BLaER1 treated with 17β-estradiol and CSF1 and Interleukin-3, amounts not matched to agents 10 nM and 100 nM (cell line): Measurements from ENCODE around the gene PRPF6.
A peak's percentile ranks its signal among the peaks of the same experiment; 100 is the strongest.

Experiments
- H3K27ac ChIP-seq, 11 experiments: shearing (Covaris generic); formaldehyde crosslinking; 2 replicates each; pipeline ENCODE4 v1.8.1; 2022
- H3K27me3 ChIP-seq, 11 experiments: shearing (Covaris generic); formaldehyde crosslinking; 2 replicates each; pipeline ENCODE4 v1.8.1; 2022
- H3K36me3 ChIP-seq, 11 experiments: shearing (Covaris generic); formaldehyde crosslinking; 2 replicates each; pipeline ENCODE4 v1.8.1; 2022
- H3K4me1 ChIP-seq, 10 experiments: shearing (Covaris generic); formaldehyde crosslinking; 2 replicates each; pipeline ENCODE4 v1.8.1; 2022
- H3K4me2 ChIP-seq, 11 experiments: shearing (Covaris generic); formaldehyde crosslinking; 2 replicates each; pipeline ENCODE4 v1.8.1; 2022
- H3K4me3 ChIP-seq, 10 experiments: shearing (Covaris generic); formaldehyde crosslinking; 2 replicates each; pipeline ENCODE4 v1.8.1; 2022
- H3K9ac ChIP-seq, 11 experiments: shearing (Covaris generic); formaldehyde crosslinking; 2 replicates each; pipeline ENCODE4 v1.8.1; 2022
- H3K9me3 ChIP-seq, 11 experiments: shearing (Covaris generic); formaldehyde crosslinking; replicated peaks in 1 of 11; 2 replicates each; pipeline ENCODE4 v1.8.1; 2022
- H4K20me1 ChIP-seq, 11 experiments: shearing (Covaris generic); formaldehyde crosslinking; 2 replicates each; pipeline ENCODE4 v1.8.1; 2022
- Cebpa-rat ChIP-seq, 11 experiments: shearing (Covaris generic); IDR thresholded peaks; 2 replicates each; pipeline ENCODE4 v1.8.1; 2022

The PRPF6 gene

DNA sequence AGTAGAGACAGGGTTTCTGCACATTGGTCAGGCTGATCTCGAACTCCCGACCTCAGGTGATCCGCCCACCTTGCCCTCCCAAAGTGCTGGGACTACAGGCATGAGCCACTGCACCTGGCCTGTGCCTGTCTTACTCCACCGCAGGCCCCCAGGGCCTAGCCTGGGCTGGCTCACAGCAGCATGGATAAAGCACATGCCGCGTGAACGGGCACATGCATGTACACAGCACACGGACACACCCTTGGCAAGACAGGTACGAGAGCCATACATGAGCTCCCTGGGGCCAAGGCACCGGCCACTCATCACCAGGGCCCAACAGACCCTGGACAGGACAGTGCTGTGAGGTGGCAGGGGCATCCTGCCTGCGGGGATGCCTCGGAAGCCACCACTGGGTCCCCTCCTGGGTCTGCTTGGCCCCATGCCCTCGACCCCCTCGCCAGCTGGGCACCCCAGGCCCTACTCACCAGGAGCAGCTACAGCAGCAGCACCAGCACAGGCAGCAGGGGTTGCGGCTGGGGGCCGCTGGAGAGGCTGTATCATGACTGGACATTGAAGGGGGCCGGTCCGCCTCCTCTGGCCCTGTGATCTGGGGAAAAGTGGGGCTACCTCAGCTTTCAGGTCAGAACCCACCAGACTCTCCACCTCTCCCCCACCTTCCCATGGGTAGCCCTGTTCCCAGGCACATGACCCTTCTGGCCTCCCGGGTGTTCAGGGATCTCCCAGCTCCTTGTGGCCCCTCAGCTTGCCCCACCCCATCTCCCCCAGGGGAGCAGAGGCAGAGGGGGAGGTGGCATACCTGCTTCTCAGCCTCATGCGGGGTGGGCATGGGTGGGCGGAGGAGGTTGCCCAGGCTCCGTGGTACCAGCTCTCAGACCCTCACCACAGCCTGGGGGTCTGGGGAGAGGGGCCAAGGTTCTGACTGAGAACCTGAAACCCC lies 95.4 kb downstream of the PRPF6 start:
- H3K36me3 ChIP-seq: peaks cover 14 to 52% (median 43%) of the 10 kb centered on the region in 11 experiments
- peak overlapping the region; percentile 75 to 98 (median 88) for H3K4me3 ChIP-seq
- peak overlapping the region; percentile 93 to 100 (median 99) for H3K4me2 ChIP-seq
- no peaks in the 10 kb centered on the region for H3K27me3 ChIP-seq
- H3K9me3 ChIP-seq: no peaks in the 10 kb centered on the region
- H3K4me1 ChIP-seq: peaks cover 61 to 93% (median 81%) of the 10 kb centered on the region in 10 experiments
- no peak for TF ChIP-seq Cebpa-rat (IDR thresholded peaks at IDR 0.05)
- H3K9ac ChIP-seq: peak overlapping the region; percentile 86 to 93 (median 91)
- peak overlapping the region; percentile 78 to 95 (median 92) for H3K27ac ChIP-seq
- peaks cover 44 to 78% (median 64%) of the 10 kb centered on the region in 11 experiments; a peak in 21 of 22 replicates for H4K20me1 ChIP-seq

DNA sequence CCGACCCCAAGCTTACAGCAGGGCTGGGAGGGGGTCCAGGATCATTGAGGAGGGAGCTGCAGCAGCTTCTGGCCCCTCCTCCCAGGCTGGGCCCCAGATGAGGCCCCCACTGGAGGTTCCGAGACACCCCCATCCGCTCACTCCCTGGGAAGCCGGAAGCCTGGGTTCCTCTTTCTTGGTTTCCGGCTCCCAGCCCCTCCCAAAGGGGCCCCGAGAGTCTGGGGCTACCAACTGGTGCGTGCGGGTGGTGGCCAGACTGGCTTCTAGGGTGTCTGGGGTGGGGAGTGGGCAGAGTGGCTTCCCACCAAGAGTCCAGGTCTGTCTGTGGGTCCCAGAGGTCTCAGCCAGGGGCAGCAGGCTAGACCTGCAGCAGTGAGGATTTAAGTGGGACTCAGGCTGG lies 96.2 kb downstream of the PRPF6 start:
- Histone ChIP-seq H3K9me3 (no peaks in the 10 kb centered on the region), H3K27me3 (no peaks in the 10 kb centered on the region), H3K4me1 (peaks cover 61 to 93% (median 81%) of the 10 kb centered on the region in 10 experiments), H3K4me3 (peak overlapping the region; percentile 75 to 98 (median 88)), H3K27ac (peak overlapping the region; percentile 78 to 95 (median 92)), H3K4me2 (peak overlapping the region; percentile 93 to 100 (median 99)), H3K36me3 (peaks cover 14 to 47% (median 42%) of the 10 kb centered on the region in 11 experiments), H4K20me1 (peaks cover 36 to 71% (median 60%) of the 10 kb centered on the region in 11 experiments; a peak in 21 of 22 replicates), H3K9ac (peak overlapping the region; percentile 86 to 93 (median 91))
- no peak for TF ChIP-seq Cebpa-rat (IDR thresholded peaks at IDR 0.05)

GRCh38 chr20:64077541-64077875 lies 96.6 kb downstream of the PRPF6 start:
- Histone ChIP-seq H3K9ac (peak overlapping the region; percentile 86 to 93 (median 91)), H4K20me1 (peaks cover 32 to 66% (median 56%) of the 10 kb centered on the region in 11 experiments; a peak in 21 of 22 replicates), H3K4me1 (peaks cover 61 to 93% (median 81%) of the 10 kb centered on the region in 10 experiments), H3K27ac (peak overlapping the region; percentile 78 to 95 (median 92)), H3K27me3 (no peaks in the 10 kb centered on the region), H3K36me3 (peaks cover 14 to 43% (median 38%) of the 10 kb centered on the region in 11 experiments), H3K9me3 (no peaks in the 10 kb centered on the region), H3K4me2 (peak overlapping the region; percentile 93 to 100 (median 99)), H3K4me3 (peak overlapping the region; percentile 75 to 98 (median 88))
- no peak for TF ChIP-seq Cebpa-rat (IDR thresholded peaks at IDR 0.05)

DNA sequence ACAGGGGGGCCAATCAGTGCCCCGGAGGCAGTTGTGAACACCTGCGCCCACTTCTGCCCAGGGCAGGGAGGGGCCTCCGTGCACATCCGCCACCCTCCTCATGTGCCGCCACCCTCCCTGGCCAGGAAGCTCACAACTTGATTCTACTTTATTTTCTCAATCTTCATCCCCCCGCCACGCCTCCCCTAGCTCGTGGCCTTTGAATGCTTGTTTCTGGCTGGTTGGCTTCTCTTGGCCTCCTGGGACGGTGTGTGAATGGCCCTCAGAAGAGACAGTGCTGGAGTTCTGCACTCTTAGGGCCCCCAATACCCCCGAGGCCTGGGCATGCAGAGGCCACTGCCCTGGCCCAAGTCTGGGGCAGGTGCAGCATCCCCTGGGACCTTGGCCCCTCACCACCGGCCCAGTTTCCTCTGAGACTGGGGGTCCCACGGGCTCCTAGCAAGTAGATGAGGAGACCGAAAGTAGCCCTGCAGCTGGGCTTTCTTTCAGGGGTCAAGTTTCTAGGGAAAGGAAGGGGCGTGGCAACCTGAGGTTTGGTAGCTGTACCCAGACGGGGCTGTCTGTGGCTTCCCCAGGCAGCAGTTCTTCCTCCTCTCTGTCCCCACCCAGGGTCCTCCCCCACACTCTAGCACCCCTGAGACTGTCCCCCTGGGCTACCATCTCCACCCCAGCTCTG lies 97.1 kb downstream of the PRPF6 start:
- Histone ChIP-seq H3K4me2 (peak overlapping the region; percentile 93 to 100 (median 99)), H3K27me3 (peaks cover 0 to 3% (median under 1%) of the 10 kb centered on the region in 11 experiments; a peak in 5 of 22 replicates), H3K9me3 (no peaks in the 10 kb centered on the region), H3K36me3 (peaks cover 14 to 38% (median 33%) of the 10 kb centered on the region in 11 experiments), H3K4me3 (peak overlapping the region; percentile 75 to 98 (median 88)), H3K4me1 (peaks cover 61 to 93% (median 81%) of the 10 kb centered on the region in 10 experiments), H3K9ac (peak overlapping the region; percentile 86 to 93 (median 91)), H3K27ac (peak overlapping the region; percentile 85 to 95 (median 92); a peak in 21 of 22 replicates), H4K20me1 (peaks cover 27 to 61% (median 51%) of the 10 kb centered on the region in 11 experiments; a peak in 21 of 22 replicates)
- no peak for TF ChIP-seq Cebpa-rat (IDR thresholded peaks at IDR 0.05)

DNA sequence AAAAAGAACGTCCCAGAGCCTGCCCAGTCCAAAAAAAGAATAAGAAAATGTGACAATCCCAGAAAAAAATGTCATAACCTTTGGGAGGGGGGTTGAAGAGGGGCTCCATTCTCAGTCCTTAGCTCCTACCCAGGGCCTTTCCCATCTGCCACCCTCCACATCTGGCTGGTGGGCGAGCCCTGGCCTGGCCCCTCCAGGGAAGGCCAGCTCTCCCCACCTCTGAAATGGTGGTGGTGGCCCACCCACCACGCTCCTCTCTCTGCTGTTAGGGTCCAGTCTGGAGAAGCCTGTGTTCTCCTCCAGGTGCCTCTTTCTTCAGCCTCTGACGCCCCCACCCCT lies 98.0 kb downstream of the PRPF6 start:
- peak overlapping the region; percentile 85 to 95 (median 92) for H3K27ac ChIP-seq
- H3K4me1 ChIP-seq: peaks cover 56 to 91% (median 79%) of the 10 kb centered on the region in 10 experiments
- H3K4me3 ChIP-seq: peak overlapping the region; percentile 75 to 98 (median 88)
- H3K36me3 ChIP-seq: peaks cover 7 to 29% (median 24%) of the 10 kb centered on the region in 11 experiments
- peak overlapping the region; percentile 86 to 93 (median 91) for H3K9ac ChIP-seq
- H3K9me3 ChIP-seq: no peaks in the 10 kb centered on the region
- H3K27me3 ChIP-seq: peaks cover 3 to 12% (median 8%) of the 10 kb centered on the region in 11 experiments
- no peak for TF ChIP-seq Cebpa-rat (IDR thresholded peaks at IDR 0.05)
- peaks cover 18 to 57% (median 42%) of the 10 kb centered on the region in 11 experiments for H4K20me1 ChIP-seq
- H3K4me2 ChIP-seq: peak overlapping the region; percentile 93 to 100 (median 99)

DNA sequence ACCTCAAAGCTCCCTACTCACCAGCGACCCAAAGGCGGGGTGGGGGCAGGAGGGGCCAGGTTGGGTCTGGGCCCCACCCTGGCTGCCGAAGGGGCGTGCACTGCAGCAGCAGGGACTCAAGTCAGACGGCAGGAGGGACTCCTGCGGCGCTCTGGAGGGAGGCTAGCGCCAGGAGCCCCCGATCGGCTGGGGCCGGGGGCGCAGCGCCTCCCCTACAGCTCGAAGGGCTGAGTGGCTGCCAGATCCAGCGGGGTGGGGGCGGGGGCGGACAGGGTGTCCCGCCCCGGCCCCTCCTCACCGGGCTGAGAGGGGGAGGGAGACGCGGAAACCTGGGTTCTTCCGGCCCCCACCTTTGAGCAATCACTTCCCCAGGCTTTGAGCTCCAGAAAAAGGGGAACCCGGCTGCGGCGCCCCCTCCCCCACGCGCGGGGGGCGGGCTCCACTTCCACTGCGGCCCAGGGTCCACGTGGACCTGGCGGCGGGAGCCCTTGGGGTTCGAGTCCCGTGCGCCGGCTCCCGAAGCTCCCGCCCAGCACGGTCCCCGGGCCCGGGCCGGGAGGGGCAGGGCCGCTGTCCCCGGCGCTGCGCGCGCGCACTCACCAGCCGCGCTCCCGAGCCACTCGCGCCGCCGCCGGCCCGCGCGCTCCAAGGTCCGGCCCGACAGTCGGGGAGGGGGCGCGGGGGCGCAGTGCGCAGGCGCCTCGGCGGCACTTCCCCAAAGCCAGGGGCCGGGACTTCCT lies 98.5 kb downstream of the PRPF6 start, which contains the start of gene RGS19:
Gene RGS19, minus strand, starts transcription at position 246 of the 740 bp plus-strand sequence. CDS start 2,632 bp downstream, outside the sequence.
- Histone ChIP-seq H3K27ac (peak within 1 kb of the TSS; percentile 85 to 95 (median 92)), H3K9ac (peak within 1 kb of the TSS; percentile 86 to 93 (median 91)), H3K4me2 (peak within 1 kb of the TSS; percentile 97 to 100 (median 100)), H3K27me3 (peaks cover 9 to 17% (median 14%) of the 10 kb centered on the region in 11 experiments), H4K20me1 (peaks cover 16 to 57% (median 39%) of the 10 kb centered on the region in 11 experiments; a peak in 21 of 22 replicates), H3K36me3 (peaks cover 1 to 24% (median 19%) of the 10 kb centered on the region in 11 experiments; a peak in 20 of 22 replicates), H3K4me3 (peak within 1 kb of the TSS; percentile 75 to 98 (median 88)), H3K4me1 (peaks cover 56 to 91% (median 79%) of the 10 kb centered on the region in 10 experiments), H3K9me3 (no peaks in the 10 kb centered on the region)
- TF ChIP-seq Cebpa-rat (IDR thresholded peaks at IDR 0.05): 0 out of 22 replicates have a peak, but pooled peaks of 1 of the 11 experiments have one; percentile 17

DNA sequence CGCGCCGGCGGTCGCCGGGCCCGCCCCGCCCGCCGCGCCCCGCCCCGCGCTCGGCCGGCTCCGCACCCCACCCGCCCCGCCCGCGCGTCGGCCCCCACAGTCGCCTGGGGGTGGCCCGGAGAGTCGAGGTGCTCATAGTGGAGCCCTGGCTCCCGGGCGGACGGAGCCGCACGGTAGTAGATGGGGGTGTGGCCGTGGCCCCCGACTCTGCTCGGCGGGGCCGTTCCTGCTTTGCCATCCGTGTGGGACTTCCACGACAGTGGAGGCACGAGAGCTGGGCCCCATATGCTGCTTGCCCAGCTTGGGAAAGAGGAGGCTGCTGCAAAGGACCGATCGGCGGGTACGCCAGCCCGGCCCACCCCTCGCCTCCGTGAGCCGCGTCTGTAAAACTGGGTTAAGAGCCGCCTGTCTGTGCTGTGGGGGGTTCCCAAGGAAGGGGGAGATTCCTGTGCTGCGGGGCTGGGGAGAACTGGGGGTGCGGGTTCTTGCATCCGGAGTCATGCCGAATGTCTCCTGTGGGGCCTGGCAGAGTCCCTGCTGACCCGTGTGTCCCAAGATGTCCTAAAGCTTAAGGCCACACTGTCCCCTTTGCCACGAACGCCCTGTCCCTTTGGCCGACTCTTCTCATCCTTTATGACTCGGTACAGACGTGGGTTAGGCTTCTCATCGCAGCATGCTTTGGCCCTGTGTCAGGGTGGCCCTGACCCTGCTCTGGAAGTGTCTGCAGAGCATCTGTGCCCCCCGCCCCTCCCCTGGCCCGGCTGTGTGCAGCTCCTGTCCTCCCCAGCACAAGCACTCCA lies 99.3 kb downstream of the PRPF6 start, which contains the start of gene OPRL1:
Gene OPRL1, plus strand, starts transcription at position 70 of the 800 bp plus-strand sequence. CDS start 12,639 bp downstream, outside the sequence.
- peak within 1 kb of the TSS; percentile 86 to 93 (median 91) for H3K9ac ChIP-seq
- H3K4me2 ChIP-seq: peak within 1 kb of the TSS; percentile 97 to 100 (median 100)
- H3K27ac ChIP-seq: peak within 1 kb of the TSS; percentile 85 to 95 (median 92)
- H3K4me3 ChIP-seq: peak within 1 kb of the TSS; percentile 75 to 98 (median 88)
- H3K27me3 ChIP-seq: peaks cover 16 to 25% (median 21%) of the 10 kb centered on the region in 11 experiments
- peaks cover 16 to 56% (median 37%) of the 10 kb centered on the region in 11 experiments; a peak in 20 of 22 replicates for H4K20me1 ChIP-seq
- no peak for TF ChIP-seq Cebpa-rat (IDR thresholded peaks at IDR 0.05)
- peaks cover 52 to 86% (median 74%) of the 10 kb centered on the region in 10 experiments for H3K4me1 ChIP-seq
- H3K36me3 ChIP-seq: peaks cover 0 to 16% (median 12%) of the 10 kb centered on the region in 11 experiments; a peak in 17 of 22 replicates
- H3K9me3 ChIP-seq: no peaks in the 10 kb centered on the region
